ENCODE data around the gene HOXC9.

- TF ChIP-seq CTCF (IDR thresholded peaks at IDR 0.05; ENCODE audit: borderline replicate concordance, extremely low read depth, low read length, poor library complexity, severe bottlenecking): no peak
- no peak for TF ChIP-seq EZH2 (IDR thresholded peaks at IDR 0.05; ENCODE audit: borderline replicate concordance, low read depth, low read length, severe bottlenecking)
Measured at GRCh38 chr12:53971129-53971528, 28.8 kb upstream of the HOXC9 start.
